Activated naive CD4-positive, alpha-beta T cell treated with anti-CD3 and anti-CD28 coated beads, Interleukin-2, amount 50 U/mL, for 24 hours (primary cell): ENCODE results near the gene ZBTB7B.

ENCODE experiments used
- H3K27ac Mint-ChIP-seq: one replicate; pipeline ENCODE4 v1.8.0; 2021; ENCODE audit warnings: mild to moderate bottlenecking, mixed read lengths
- H3K27me3 Mint-ChIP-seq: one replicate; pipeline ENCODE4 v1.8.0; 2021; ENCODE audit warnings: mixed read lengths
- H3K36me3 Mint-ChIP-seq: one replicate; pipeline ENCODE4 v1.8.0; 2021; ENCODE audit warnings: mixed read lengths
- H3K4me1 Mint-ChIP-seq: one replicate; pipeline ENCODE4 v1.8.0; 2021; ENCODE audit warnings: mixed read lengths
- H3K4me3 Mint-ChIP-seq: one replicate; pipeline ENCODE4 v1.8.0; 2021; ENCODE audit warnings: mild to moderate bottlenecking, mixed read lengths
- H3K9me3 Mint-ChIP-seq: one replicate; pipeline ENCODE4 v1.8.0; 2021; ENCODE audit warnings: mixed read lengths

The ZBTB7B gene

DNA sequence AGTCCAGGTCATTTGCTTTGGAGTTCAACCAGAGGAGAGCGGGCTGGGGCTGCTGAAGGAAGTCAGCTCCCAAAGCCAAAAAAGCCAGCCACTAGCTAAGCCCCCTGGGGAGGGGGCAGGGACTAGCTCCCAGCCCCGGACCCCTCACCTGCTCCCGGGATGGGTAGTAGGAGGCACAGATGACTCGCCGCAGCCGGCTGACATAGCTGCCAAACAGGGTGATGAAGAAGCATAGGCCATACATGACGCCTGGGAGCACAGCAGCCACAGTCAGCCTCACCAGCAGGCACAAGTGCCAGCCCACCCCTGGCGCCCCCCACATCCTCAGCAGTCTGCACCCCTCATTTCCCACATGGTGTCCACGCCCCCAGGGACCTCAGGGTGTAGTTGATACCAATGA, 23.6 kb downstream of the ZBTB7B start:
- Mint-ChIP-seq H3K27ac (no peak overlapping the region), H3K4me3 (no peak overlapping the region), H3K4me1 (peaks cover 6% of the 10 kb centered on the region), H3K9me3 (no peaks in the 10 kb centered on the region), H3K27me3 (no peaks in the 10 kb centered on the region), H3K36me3 (no peaks in the 10 kb centered on the region)

DNA sequence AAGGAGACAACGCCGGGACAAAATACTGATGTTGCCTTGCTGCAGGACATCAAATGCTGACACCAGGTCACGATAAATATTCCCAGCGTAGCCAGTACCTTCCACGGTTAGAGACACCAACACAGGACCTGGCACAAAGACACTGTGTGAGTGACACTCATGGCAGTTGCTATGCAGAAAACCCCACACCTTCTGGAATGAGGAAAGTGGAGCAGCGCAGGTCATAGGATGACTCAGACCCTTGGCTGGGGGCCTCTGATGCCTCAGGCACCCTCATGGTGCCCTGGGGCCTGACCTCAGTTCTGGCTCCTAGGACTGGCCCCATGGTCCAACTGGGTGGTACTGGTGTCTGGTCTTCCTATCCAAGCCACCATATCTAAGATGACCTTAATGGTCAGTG, 24.0 kb downstream of the ZBTB7B start:
- Mint-ChIP-seq H3K4me1 (peaks cover 6% of the 10 kb centered on the region), H3K9me3 (no peaks in the 10 kb centered on the region), H3K4me3 (no peak overlapping the region), H3K27me3 (no peaks in the 10 kb centered on the region), H3K36me3 (no peaks in the 10 kb centered on the region), H3K27ac (no peak overlapping the region)

DNA sequence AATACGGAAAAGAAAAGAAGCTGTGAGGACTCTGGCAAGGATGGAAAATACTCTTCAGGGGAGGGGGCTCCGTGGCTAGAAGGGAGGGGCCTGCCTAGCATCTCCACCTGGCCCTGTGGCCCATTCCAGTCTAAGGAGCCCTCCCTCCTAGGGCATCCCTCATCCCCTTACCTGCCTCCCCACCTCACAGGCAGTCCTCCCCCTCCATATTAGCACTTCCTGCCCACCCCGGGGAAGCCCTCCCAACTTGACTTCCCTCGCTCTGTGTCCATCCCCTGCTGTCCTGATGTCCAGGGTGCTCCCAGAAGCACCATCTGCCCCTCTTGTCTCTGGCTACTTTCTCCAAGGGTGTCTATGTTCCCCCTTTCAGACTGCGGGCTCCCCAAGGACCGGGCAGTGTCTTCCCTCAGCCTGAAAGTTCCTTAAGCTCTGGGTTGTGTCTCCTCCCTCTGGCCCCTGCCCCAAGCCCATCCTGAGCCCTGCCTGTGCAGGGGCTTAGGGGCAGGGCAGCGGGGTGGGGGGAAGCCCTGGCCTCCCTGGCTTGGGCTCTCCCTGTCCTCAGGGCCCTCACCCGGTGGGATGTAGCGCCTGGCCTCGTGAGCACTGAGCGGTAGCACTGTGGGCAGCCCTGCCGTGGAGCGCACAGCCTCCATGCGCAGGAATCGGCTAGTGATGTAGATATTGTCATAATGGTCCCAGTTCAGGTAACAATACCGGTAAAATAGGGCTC, 27.1 kb downstream of the ZBTB7B start:
- no peaks in the 10 kb centered on the region for H3K27me3 Mint-ChIP-seq
- H3K9me3 Mint-ChIP-seq = no peaks in the 10 kb centered on the region
- no peaks in the 10 kb centered on the region for H3K4me1 Mint-ChIP-seq
- no peak overlapping the region for H3K4me3 Mint-ChIP-seq
- no peaks in the 10 kb centered on the region for H3K36me3 Mint-ChIP-seq
- H3K27ac Mint-ChIP-seq = no peak overlapping the region

DNA sequence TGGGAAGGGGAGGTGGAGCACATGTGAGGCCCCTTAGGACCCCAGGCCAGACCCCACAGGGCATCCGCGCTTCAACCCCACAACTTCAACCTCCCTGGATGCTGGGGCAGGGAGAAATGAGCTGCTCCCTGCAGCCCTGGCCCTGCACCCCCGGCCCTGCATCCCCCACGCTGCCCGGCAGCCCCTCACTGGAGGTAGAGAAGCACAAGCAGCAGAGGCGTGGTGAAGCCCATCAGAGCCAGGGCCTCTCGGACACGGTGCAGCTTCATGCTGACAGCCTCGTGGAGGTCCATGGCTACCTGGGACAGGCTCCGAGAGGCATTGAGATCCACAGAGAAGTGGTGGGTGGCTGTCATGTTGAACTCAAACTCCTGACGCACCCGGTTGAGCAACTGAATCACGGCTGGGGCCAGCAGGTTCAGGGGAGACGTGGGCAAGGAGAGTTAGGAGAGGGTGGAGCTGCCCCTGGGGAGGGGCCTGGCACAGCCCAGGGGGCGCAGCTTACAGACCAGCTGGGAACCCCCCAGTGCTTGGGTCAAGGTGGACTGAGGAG, 27.7 kb downstream of the ZBTB7B start:
- Mint-ChIP-seq H3K4me3 (no peak overlapping the region), H3K27me3 (no peaks in the 10 kb centered on the region), H3K27ac (no peak overlapping the region), H3K36me3 (no peaks in the 10 kb centered on the region), H3K9me3 (no peaks in the 10 kb centered on the region), H3K4me1 (no peaks in the 10 kb centered on the region)

- Mint-ChIP-seq H3K27ac (peak overlapping the region; percentile 46), H3K9me3 (no peaks in the 10 kb centered on the region), H3K36me3 (no peaks in the 10 kb centered on the region), H3K4me1 (no peaks in the 10 kb centered on the region), H3K4me3 (no peak overlapping the region), H3K27me3 (no peaks in the 10 kb centered on the region)
Observed at GRCh38 chr1:155030899-155031298, 28.3 kb downstream of the ZBTB7B start.

- Mint-ChIP-seq H3K4me3 (no peak overlapping the region), H3K27me3 (no peaks in the 10 kb centered on the region), H3K9me3 (no peaks in the 10 kb centered on the region), H3K4me1 (no peaks in the 10 kb centered on the region), H3K36me3 (no peaks in the 10 kb centered on the region), H3K27ac (no peak overlapping the region)
Observed at GRCh38 chr1:155032886-155033285, 30.3 kb downstream of the ZBTB7B start.

GRCh38 chr1:155033524-155033923, 30.9 kb downstream of the ZBTB7B start, which contains the start of the genes DCST1 and DCST2:
TSS of gene DCST1 (plus strand) at chr1:155033824. CDS start at chr1:155034037, 213 bp downstream.
TSS of gene DCST2 (minus strand) at chr1:155033781. CDS start at chr1:155033701, 80 bp downstream.
- Mint-ChIP-seq H3K36me3 (no peaks in the 10 kb centered on the region), H3K27me3 (no peaks in the 10 kb centered on the region), H3K4me1 (no peaks in the 10 kb centered on the region), H3K9me3 (no peaks in the 10 kb centered on the region), H3K4me3 (no peak within 1 kb of the TSS), H3K27ac (no peak within 1 kb of the TSS)

- Mint-ChIP-seq H3K4me3 (no peak overlapping the region), H3K27me3 (no peaks in the 10 kb centered on the region), H3K27ac (peak overlapping the region; percentile 77), H3K36me3 (no peaks in the 10 kb centered on the region), H3K4me1 (no peaks in the 10 kb centered on the region), H3K9me3 (no peaks in the 10 kb centered on the region)
Observed at GRCh38 chr1:155034318-155035208, 32.0 kb downstream of the ZBTB7B start.

DNA sequence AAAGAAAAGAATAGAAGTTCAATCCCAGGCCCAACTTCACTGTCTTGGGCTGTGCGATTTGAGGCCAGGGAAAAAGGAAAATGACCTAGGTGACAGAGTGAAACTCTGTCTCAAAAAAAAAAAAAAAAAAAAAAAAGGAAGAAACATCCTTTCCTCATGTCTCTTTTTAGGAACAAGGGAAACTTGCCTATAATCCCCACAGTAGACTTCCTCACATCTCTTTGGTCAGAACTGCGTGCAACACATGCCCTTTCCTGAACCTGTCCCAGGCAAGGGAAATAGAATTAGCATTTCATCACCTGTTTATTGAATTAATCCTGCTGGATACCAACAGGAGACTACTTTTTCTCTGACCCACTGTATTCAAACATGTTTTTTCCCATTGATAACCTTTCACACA, 33.3 kb downstream of the ZBTB7B start:
- H3K9me3 Mint-ChIP-seq = no peaks in the 10 kb centered on the region
- no peak overlapping the region for H3K4me3 Mint-ChIP-seq
- no peaks in the 10 kb centered on the region for H3K4me1 Mint-ChIP-seq
- H3K27me3 Mint-ChIP-seq = no peaks in the 10 kb centered on the region
- H3K36me3 Mint-ChIP-seq = no peaks in the 10 kb centered on the region
- H3K27ac Mint-ChIP-seq = no peak overlapping the region

DNA sequence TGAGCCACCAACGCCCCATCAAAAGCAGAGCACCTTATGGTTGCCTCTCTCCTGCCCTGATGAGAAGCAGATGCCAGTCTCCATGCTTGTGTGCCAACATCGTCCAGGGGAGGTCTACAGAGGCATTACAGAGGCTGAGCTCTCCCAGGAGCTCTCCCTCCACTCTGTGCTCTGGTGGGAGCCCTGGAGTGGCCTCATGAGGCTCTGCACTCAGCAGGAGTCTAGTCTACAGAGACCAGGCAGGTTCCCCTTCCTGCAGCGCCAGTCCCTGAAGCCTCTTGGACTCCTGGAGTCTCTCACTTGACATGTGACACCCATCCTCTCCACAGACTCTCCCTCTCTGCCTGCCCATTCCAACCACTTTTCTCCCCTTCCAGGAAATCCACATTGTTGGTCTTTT, 34.4 kb downstream of the ZBTB7B start:
- no peaks in the 10 kb centered on the region for H3K36me3 Mint-ChIP-seq
- no peaks in the 10 kb centered on the region for H3K9me3 Mint-ChIP-seq
- H3K4me3 Mint-ChIP-seq = no peak overlapping the region
- no peaks in the 10 kb centered on the region for H3K27me3 Mint-ChIP-seq
- H3K27ac Mint-ChIP-seq = no peak overlapping the region
- no peaks in the 10 kb centered on the region for H3K4me1 Mint-ChIP-seq

DNA sequence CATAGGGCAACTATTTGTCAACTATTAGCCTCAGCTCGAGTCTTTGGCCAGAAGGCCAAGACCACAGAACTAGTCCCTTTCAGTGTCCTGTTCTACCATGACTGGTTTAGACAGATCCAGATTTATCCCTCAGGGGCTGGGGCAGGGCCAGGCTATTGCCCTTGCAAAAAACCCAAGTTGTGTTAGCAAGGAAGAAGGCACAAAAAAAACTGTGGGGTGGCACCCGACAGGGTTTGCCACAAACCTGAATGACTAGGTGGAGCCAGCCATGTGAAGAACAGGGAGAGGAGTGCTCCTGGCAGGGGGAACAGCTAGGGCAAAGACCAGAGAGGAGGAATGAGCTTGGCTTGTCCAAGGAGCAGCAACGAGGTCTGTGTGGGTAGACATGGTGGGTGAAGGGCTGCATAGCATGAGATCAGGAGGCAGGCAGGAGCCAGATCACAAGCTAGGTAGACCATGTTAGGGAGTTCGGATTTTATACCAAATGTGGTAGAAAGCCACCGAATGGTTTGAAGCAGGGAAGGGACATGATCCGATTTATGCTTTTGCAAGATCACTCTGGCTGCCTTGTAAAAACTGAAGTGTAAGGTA, 35.3 kb downstream of the ZBTB7B start:
- Mint-ChIP-seq H3K36me3 (no peaks in the 10 kb centered on the region), H3K27me3 (no peaks in the 10 kb centered on the region), H3K27ac (no peak overlapping the region), H3K9me3 (no peaks in the 10 kb centered on the region), H3K4me3 (no peak overlapping the region), H3K4me1 (no peaks in the 10 kb centered on the region)

- Mint-ChIP-seq H3K36me3 (no peaks in the 10 kb centered on the region), H3K27ac (no peak overlapping the region), H3K4me3 (no peak overlapping the region), H3K9me3 (no peaks in the 10 kb centered on the region), H3K27me3 (no peaks in the 10 kb centered on the region), H3K4me1 (no peaks in the 10 kb centered on the region)
Observed at GRCh38 chr1:155038602-155039307, 36.2 kb downstream of the ZBTB7B start.

GRCh38 chr1:155039308-155039669, 36.7 kb downstream of the ZBTB7B start:
- Mint-ChIP-seq H3K27ac (no peak overlapping the region), H3K27me3 (no peaks in the 10 kb centered on the region), H3K4me1 (no peaks in the 10 kb centered on the region), H3K4me3 (no peak overlapping the region), H3K36me3 (no peaks in the 10 kb centered on the region), H3K9me3 (no peaks in the 10 kb centered on the region)

DNA sequence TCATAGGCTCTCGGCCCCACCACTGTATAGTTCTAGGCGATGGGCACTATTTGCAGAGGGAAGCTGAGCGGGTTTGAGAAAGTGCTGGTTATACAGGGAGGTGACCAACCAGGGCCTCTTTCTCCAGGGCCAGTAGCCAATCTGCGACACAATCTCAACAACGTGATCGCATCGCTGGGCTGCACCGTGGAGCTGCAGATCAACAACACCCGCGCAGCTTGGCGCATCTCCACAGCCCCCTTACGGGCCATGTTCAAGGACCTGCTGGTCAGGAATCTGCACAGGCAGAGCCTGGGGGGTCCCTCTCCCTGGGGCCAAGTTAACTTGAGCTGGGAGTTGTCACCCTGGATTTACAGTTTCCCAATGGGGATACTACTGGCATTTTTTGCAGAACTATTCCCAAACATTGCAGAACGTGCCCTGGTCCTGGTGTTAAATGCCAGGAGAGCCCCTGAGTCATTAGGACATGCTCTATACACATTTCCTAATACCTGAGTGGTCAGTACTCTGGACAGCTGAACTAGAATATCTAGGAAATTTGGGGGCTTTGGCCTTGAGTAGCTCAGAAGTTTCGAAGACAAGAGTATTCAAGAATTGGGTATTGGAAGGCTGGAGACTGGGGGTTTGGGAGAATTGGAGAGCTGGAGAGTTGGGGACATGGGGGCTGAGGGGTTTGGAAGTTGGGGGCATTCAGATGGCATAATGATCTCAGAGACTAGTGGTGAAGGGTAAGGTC, 37.9 kb downstream of the ZBTB7B start:
- Mint-ChIP-seq H3K36me3 (no peaks in the 10 kb centered on the region), H3K27ac (no peak overlapping the region), H3K9me3 (no peaks in the 10 kb centered on the region), H3K27me3 (no peaks in the 10 kb centered on the region), H3K4me3 (no peak overlapping the region), H3K4me1 (peaks cover 5% of the 10 kb centered on the region)

- no peaks in the 10 kb centered on the region for H3K36me3 Mint-ChIP-seq
- no peaks in the 10 kb centered on the region for H3K9me3 Mint-ChIP-seq
- H3K4me3 Mint-ChIP-seq = no peak overlapping the region
- H3K27me3 Mint-ChIP-seq = no peaks in the 10 kb centered on the region
- peaks cover 5% of the 10 kb centered on the region for H3K4me1 Mint-ChIP-seq
- H3K27ac Mint-ChIP-seq = peak overlapping the region; percentile 51
Observed at GRCh38 chr1:155042789-155043188, 40.2 kb downstream of the ZBTB7B start.
